GM12874 (cell line): ENCODE data around the gene SLC7A6.

Source experiments
- CTCF ChIP-seq: IDR thresholded peaks from 2 replicates; pipeline ENCODE4 v1.5.1; 2011; ENCODE audit warnings: low read depth, mild to moderate bottlenecking, control low read depth, low read length, moderate library complexity; ENCODE audit not compliant: insufficient read depth

SLC7A6 gene

GRCh38 chr16:68263559-68264127 is 683 bp upstream of the SLC7A6 start:
- TF ChIP-seq CTCF, result no peak

GRCh38 chr16:68265078-68265920 is 973 bp downstream of the SLC7A6 start:
- TF ChIP-seq CTCF, result no peak

GRCh38 chr16:68267612-68268405 is 3.5 kb downstream of the SLC7A6 start:
- no peak for TF ChIP-seq CTCF

- TF ChIP-seq CTCF, result no peak
Measured at GRCh38 chr16:68269793-68270192, 5.5 kb downstream of the SLC7A6 start.

GRCh38 chr16:68270353-68270752 is 6.0 kb downstream of the SLC7A6 start:
- TF ChIP-seq CTCF, result no peak

GRCh38 chr16:68272507-68273209 is 8.3 kb downstream of the SLC7A6 start:
- TF ChIP-seq CTCF, result no peak

GRCh38 chr16:68273459-68273858 is 9.1 kb downstream of the SLC7A6 start:
- TF ChIP-seq CTCF, result no peak
